ENCODE measurements around the gene CCNY. TPM values are rescaled to one million over a fixed set of nuclear protein-coding genes. Genes with fewer than 3 reads are reported as not detected.

CCNY gene
- polyA plus RNA-seq, 5 donors = 75.0 to 89.0 (median 84.9) TPM

DNA sequence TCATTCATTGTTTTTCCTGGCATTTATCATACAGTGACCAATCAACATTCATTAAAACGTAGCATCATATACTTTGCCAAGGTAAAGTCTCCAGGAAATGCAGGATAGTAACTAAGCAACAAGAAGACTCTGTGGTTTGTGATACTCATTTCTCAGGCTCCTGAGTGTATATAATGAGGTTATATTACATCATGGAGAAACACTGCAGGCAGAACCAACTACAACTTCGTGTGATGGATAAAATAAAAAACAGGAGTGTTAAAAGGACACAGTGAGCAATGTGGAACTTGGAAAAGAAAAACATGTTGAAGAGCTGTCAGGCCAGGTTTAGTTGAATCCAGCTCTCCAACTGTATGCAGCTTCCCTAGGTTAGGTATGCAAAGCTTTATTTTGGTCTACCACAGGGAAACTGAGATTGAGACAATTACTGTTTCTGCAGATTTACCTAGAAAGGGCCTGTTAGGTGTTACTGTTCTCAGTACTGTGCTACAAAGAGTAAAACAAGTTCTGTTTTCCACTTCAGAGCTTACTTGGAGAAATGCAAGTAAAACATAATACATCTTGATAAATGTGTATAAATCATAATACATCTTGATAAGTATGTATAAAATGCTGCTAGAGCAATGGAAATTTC, 7.8 kb upstream of the CCNY start:
- no peak for DNase-seq

DNA sequence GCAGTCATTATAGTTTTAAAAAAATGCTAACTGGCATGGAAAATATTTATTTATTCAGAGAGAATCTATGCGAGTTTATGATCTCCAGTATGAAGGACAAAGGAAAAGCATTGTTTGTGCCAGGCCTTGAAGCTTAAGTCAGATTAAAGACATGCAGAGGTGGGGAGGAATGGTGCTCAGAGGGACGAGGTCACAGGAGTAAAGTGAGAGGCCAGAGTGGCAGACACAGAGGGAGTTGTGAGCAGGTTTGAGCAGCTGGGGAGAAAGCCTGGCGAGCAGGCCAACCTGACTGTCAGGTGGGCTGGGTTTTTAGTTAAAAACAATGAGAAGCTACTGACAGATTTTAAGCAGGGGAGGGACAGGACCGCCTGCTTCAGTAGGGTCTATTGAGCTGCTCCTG, 6.8 kb upstream of the CCNY start:
- no peak for DNase-seq

DNA sequence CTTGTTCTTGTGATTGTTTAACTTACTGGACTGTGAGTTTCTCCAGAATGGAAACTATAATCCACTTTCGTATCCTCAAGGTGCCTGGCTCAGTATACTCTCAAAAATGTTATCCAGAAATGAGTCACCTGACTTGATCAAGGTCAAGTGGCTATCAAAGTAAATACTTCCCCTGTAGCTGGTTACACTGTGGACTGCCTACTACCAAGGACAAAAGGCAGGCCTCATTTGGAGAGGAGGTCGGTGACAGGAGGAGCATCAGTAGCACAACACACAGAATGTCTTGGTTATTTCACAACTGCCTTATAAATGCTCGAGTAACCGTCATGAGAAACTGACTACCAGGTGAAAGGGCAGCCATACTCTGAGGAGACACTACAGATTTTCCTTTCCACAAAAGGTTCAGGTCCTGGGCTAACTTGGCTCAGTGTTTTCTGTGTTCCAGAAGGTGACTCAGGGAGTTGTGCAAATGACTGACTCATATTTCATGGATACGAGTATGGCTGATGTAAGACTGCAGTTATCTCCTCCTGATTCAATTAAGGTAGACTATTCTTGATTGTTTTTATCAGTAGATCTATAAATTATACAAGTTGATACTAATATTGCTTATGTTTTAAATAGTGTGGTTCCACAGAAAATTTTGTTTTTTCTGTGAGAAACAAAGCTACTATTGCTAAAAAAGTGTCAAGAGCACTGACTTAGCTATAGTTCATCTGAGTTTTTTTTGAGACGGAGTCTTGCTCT, 4.2 kb upstream of the CCNY start:
- no peak for DNase-seq

DNA sequence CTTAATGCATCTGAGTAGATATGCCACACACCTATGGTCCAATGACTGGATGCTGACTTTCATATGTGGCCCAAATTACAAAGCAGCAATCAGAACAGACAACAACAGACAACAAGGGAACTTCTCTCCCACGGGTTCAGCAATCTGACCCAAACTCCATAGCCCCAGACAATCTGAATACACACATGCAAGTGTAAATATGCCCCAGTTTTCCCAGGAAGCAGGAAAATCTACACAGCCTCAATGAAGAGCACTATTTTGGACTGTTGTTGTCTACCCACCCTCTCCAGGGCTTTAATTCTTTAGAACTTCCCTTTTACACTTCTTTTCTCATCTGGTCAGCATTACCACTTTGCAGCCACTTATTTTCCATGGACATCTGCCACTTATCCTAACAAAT, 2.0 kb upstream of the CCNY start:
- no peak for DNase-seq

DNA sequence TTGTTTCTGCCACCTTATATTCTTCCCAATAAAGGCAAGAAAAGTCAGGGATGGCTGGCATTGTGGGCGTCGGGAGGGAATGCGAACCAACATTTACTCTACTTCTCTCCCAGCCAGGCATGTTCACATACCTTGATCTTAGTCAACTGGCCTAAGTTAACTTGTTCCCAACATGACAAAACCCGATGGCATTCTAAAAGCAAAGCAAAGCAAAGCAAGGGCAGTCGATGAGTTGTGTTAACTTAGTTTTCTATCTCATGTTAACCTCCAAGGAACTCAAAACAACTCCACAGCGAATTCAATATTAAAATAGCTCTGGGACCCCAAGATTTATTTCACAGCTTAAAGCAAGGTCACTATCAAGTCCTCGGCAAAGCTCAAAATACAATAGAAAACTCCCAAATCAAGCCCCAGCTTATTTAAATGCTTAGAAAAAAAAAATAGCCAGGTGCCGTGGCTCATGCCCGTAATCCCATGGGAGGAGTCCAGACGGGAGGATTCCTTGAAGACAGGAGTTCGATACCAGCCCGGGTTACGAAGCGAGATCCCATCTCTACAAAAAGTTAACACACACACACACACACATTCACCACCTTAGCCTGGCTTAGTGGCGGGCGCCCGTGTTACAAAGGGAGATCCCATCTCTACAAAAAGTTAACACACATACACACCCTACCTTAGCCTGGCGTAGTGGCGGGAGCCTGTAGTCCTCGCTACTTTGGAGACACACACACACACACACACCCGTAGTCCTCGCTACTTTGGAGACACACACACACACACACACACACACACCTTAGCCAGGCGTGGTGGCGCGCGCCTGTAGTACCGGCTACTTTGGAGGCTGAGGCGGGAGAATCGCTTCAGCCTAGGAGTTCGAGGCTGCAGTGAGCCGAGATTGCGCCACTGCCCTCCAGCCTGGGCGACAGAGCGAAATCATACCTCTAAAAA, 901 bp upstream of the CCNY start:
- no peak for DNase-seq

DNA sequence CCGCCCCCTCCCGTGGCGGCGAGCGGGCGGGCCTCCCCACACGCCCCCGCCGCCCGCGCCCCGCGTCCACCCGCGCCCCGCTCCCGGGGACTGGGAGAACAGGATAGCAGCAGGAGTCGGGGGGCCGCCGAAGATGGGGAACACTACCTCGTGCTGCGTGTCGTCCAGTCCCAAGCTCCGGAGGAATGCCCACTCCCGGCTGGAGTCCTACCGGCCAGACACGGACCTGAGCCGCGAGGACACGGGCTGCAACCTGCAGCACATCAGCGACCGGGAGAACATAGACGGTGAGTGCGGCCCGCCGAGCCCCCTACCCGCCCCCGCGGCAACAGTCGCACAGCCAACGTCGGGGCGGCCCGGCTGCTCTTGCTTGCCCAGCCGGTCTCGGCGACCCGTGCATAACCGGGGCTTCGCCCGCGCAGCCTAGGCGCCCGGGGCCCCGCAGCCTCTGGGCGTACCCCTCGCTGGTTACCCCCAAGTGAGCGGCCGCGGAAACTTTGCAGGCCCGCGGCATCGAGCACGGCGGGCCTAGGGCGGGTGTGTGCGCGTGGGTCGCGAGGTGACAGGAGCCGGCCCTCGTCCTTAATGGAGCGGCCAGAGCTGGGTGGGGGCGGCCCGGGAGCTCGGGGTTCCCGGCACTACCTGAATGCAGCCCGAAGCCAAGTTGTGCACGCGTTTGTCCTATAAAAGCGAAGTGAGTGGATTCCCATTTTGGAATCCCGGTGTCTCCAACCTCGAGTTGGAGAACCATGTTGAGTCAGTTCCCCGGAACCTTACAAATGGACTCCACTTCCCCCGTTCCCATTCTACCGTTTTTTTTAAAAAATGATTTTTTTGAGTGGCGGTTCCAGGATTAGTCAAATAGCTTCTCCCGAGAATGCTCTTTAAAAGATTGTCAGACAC, 863 bp downstream of the CCNY start:
- peak in 1 of 2 donors; percentile 14 for DNase-seq

DNA sequence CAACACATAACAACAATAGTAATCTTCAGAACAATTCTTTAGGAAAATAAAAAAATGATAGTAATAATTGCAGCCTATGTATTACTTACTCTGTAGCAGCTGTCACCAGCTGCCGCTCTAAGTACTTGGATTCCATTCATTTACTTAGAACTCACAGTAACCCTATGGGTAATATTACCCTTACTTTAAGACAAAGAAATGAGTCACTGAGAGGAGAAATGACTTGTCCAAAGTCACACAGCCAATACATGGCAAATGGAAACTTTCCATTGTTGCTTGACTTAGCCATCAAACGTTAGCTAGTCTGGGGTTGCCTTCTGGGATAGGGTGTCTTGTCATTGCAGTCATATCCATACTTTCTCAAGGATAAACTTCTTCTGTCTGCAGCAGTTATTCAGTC, 3.6 kb downstream of the CCNY start:
- peak in 1 of 2 donors; percentile 40 for DNase-seq

DNA sequence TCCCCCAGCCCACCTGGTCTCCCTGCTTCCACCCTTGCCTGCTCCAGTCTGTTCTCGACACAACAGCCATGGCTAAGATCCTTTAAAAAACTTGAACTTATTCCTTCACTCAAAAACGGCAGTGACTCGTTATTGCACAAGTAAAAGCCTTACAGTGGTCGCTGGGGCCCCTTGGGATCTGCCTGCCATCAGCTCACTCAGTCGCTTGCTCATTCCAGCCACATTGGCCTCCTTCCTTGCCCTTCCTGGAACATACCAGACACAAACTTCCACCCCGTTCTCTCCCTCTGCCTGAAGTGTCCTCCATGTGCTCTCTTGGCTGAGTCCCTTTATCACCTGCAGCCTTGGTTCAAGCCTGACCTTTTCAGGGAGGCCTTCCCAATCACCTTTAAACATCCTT, 4.7 kb downstream of the CCNY start:
- no peak for DNase-seq

DNA sequence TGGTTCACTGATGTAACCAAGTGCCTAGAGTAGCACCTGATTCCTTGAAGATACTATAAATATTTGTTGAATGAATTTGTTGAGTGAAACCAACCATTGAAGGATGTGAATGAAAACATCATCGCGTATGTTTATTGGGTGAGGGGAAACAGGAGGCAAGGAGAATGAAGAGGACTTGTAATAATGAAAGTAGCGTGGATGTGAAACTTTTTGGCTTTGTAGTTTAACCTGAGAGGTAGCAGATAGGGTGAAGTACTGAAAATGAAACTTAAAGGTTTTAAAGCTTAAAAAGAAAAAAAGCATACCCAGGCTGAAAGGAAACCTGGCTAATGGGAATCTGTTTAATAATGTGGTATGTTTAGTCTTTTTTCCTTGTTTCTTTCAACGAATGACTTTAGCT, 5.2 kb downstream of the CCNY start:
- no peak for DNase-seq

DNA sequence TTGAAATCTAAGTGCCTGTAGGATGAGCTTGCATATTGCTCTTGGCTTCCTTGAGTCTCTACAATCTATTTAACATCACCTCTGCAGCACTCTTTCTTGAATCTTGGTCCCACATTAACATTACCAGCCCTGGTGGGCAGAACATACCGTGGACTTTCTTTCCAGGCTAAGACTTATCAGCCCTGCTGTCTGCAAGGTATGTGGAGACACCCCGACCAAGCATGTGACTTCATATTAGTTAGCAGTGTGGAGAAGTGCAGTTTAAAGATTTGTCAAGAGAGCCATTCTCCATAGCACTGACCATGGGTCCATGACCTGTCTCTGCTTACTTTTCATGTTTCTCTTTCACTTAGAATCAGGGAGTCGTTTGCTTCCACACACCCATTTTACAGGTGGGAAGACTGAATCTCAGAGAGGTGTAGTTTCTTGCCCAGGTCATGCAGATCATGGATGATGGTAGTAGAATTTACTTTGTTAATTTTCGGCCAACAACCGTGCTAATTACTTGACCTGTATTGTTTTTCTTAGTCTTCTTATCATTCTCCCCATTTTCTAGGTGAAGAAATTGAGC, 6.0 kb downstream of the CCNY start:
- DNase-seq = no peak

DNA sequence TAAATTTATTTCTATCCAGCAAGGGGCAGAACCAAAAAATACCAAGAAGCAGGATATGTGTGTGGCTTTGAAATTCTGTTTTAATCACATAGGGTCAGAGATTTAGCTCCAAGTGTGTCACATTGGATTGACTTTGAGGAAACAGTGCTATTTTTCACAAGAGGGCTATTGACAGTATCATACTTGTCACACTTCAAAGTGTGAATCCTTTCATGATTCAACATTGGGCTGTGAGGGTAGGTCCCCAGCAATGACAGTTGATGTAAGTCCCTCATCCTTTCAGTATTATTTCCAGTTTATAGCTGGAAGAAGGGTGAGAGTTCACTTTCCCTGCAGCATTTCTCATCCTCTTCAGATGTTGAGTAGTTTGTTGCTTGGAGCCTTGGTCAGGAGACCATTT, 7.4 kb downstream of the CCNY start:
- DNase-seq = no peak

DNA sequence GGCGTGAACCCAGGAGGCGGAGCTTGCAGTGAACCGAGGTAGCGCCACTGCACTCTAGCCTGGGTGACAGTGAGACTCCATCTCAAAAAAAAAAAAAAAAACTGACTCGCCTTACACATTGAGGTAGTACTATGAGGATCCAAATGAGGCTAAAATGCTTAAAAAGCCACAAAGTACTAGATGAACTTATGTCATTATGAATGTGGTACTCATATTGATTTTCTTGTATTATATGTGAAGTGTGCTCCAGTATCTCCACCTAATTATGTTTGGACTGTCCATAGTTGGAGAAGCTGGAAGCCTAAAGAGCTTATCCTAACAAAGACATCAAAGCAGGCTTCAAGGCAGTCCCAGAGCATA, 9.1 kb downstream of the CCNY start:
- DNase-seq = no peak

DNA sequence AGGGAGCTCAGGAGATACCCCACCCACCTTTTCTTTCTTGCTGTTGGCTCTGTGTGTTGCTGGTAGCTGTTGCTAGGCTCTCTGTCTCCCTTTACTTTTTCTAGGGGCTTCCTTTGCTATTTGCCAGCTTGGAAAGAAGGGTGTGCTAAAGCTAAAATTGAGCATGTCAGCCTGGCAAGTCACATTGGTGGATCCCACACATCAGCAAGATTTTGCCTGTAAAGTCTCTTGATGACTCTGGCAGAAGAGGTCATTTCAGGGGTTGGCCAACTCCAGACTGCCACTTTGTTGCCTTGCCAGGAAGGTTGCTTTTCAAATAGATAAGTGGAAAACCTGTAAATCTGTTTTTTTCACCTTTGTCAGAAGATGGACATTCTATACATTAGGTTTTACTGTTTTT, 9.9 kb downstream of the CCNY start:
- no peak for DNase-seq

DNA sequence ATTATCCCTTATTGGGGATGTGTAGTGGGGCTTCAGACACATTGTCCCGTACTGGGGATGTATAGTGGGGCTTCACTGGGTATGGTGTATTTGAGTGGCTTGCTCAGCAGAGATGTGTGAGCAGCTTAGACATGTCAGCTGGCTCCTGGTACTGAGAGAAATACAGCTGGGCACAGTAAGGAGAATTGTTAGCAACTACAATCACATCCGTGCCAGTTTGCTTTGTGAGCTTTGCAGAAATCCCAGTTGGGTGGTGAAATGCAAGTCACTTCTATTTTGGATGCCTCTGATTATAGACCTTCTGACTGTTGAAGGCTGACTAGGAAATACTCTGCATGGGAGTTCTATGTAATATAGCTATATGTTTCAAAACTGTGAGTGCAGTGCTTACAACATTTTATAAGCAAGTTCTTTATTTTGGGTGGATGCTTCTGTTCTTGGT, 10.8 kb downstream of the CCNY start:
- DNase-seq = no peak

DNA sequence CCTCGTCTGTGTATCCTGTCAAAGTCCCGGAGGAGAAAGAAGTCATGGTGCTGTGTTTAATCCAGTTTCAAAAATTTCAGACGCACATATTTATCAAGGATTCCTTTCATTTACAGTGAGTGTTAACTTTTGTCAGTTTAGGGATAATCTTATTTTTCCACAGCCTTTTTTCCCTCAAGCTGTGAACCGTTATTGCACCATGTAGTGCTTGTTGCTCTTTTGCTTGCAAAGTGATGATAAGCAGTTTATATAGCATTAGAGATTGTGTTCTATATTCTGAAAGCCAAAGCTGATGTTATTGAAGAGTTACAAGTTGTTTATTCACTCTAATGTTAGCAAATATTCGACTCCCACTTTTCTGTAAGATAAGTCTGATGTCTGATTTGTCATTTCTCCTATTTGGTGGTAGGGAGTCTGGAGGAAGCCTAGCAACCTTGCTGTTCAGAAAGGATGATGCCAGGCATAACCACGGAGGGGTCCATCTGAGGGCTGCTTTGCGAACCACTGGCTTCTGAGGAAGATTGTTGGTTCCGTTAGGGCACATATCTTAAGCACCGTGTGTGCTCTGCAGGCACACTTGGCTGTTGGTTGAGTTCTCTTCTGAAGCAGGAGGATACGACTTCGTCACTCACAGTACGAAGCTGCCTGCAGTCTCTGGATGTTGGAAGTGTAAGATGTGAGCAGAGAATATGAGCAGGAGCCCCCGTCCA, 11.7 kb downstream of the CCNY start:
- no peak for DNase-seq

DNA sequence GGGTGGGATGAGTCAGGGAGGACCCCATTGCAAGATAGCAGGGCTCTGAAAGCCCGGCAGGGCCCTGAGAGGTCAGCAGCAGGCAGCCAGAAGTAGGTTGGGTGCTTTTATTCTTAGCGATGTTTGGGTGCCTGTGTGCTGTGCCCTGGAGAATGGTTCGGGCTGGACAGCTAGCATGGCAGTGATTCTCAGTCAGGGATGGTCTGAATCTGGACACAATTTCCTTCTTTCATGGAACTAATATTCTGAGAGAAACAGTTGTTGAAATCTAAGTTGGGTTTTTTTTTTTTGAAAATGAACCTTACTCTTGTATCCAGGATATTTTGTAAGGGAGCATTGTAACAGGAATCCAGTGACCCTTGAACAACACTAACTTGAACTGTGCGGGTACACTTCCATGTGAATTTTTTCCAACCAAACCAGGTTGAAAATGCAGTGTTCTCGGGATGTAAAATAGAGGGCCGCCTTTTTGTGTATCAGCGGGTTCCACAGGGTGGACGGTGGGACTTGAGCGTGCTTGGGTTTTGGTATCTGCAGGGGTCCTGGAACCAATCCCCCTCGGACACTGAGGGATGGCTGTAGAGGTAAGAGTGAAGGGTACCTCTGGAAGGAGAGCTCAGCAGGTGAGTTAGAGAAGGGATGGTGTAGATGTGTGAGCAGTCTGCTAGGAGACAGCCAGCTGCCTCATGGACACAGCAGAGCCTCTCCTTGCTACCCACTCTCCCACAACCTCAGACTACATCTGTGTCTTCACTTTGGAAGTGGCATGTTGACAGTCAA, 12.5 kb downstream of the CCNY start:
- no peak for DNase-seq

DNA sequence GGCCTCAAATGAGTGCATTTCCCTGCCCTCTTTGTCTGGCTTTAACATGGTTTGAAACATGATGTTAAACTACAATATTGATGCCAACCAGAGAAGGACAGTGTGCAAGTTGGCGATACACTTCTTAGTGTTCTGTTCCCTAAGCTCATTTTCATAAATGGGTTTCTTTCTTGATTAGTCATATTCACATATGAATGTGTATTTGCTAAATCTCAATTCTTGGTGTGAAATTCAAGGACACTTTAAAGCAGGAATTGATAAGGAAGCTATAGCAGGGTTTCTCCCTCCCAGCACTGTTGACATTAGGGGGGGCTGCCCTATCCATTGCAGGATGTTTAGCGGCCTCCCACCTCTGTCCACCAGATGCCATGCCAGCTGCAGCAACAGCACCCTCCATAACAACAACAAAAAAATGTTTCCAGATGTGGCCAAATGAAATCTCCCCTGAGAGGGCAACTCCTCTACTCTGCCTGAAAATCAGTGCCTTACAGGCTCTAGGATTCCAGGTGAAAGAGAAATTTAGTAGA, 13.1 kb downstream of the CCNY start:
- no peak for DNase-seq

DNA sequence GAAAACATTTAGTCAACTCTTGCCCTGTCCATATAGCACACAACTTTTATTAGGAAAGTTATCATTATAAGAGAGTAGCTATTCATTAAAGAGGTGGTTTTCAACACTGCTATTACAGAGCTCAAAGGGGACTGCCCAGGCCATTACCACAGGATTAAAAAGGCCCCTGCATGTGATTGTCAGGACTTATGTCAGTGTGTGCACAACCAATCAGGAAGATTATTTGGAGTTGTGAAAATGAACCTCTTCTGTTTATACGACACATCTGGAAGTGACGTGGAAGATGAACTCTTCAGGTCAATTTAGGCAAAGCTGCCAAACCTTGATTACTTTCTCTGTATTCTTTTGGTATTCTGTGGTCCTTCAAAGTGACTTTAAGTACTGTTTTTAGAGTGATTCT, 14.7 kb downstream of the CCNY start:
- no peak for DNase-seq

DNA sequence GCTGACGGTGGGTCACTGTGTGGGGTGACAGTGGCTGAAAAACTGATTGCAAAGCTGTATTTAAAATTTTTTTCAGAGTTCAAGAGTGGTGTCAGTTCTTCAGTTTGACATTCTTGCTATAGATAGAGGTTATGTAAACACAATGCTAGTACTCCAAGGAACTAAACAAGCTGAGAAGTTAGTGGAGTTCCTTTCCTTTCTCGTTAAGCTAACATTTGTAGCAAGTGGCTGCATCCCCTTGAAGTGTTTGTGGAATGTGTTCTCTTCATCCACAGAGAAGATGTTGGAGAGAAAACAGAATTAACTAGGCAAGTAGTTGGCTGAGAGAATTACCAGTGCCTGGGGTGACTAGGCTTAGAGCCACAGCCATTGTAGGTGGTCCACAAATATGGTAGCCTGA, 15.8 kb downstream of the CCNY start:
- no peak for DNase-seq

All from right lung (tissue), 5 donors.